ENCODE data around the gene ZBTB7C. TPM values are rescaled to one million over a fixed set of nuclear protein-coding genes. Genes with fewer than 3 reads are reported as not detected.

The ZBTB7C gene
- total RNA-seq, 1 experiment from 2014 or later, result 0.33 TPM

DNA sequence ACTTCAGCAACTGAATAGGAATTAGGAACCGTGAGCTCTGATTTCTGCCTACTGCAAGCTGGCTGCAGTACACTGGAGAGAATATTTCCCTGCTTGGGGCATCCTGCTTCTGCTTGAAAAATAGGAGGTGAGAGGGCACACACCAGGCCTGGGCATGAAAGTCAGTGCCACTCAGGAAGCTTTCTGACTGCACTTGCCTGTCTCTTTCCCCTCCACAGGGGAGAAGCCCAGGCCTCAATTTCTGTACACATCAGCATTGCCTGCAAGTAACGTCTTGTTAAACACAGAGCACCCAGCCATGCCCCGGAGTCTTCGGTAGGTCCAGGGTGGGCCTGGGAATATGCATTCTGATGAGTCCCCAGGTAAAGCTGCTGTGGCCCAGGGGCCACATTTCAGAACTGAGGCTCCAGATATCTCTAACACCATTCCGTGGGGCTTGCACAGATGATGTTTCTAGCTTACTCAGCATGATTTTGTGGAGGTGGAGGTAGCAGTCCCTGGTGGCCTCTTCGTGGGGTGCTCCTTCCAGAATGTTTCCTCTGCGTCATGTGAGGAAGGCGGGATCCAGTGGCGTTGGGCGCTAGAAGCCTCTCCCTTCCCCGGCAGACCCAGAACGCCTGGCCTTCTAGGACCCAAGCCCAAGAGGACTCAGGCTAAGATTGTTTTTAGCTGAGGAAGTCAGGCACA, 114.1 kb downstream of the ZBTB7C start:
- H3K56ac ChIP-seq (ENCODE audit: insufficient read length, low read depth, low read length), result no peak overlapping the region

More for the DNA sequence above, 114.1 kb downstream of the ZBTB7C start:
- Histone ChIP-seq H3K27me3 (ENCODE audit: insufficient read depth, low read length) (no peaks in the 10 kb centered on the region), H4K8ac (replicated peaks; ENCODE audit: insufficient read length, low read depth, low read length) (no peak overlapping the region), H3K27ac (ENCODE audit: insufficient read length, low read depth, low read length) (no peak overlapping the region), H3K14ac (ENCODE audit: insufficient read depth, low read length) (no peak overlapping the region), H2BK12ac (ENCODE audit: insufficient read length, low read depth, low read length) (no peak overlapping the region), H2BK5ac (ENCODE audit: insufficient read length, low read length) (no peak overlapping the region), H4K5ac (ENCODE audit: insufficient read length, low read depth, low read length) (no peak overlapping the region), H4K20me1 (ENCODE audit: control insufficient read depth, insufficient read depth, insufficient read length) (no peaks in the 10 kb centered on the region), H3K18ac (ENCODE audit: insufficient read length, low read depth, low read length) (no peak overlapping the region), H3K79me1 (ENCODE audit: insufficient read depth, low read depth, low read length, poor library complexity, severe bottlenecking) (no peaks in the 10 kb centered on the region), H2BK120ac (ENCODE audit: low read depth, low read length, poor library complexity, severe bottlenecking) (no peak overlapping the region), H3K23me2 (ENCODE audit: insufficient read length, low read depth, low read length, poor library complexity, severe bottlenecking) (no peaks in the 10 kb centered on the region), H3K9ac (ENCODE audit: extremely low read depth, insufficient read length, low read length) (no peak overlapping the region), H2AK5ac (ENCODE audit: insufficient read length, low read length) (no peak overlapping the region), H3K4ac (ENCODE audit: low read depth, low read length) (no peak overlapping the region), H3T11ph (ENCODE audit: low read length) (no peak overlapping the region), H2BK15ac (ENCODE audit: low read depth, low read length) (no peak overlapping the region), H2AFZ (ENCODE audit: low read length) (no peak overlapping the region), H3K9me3 (ENCODE audit: control insufficient read depth, low read depth, low read length) (no peaks in the 10 kb centered on the region), H4K91ac (ENCODE audit: insufficient read length, low read depth, low read length) (no peak overlapping the region), H3K4me1 (ENCODE audit: insufficient read depth, low read length) (peaks cover under 1% of the 10 kb centered on the region; the same call in 1 of the 2 replicates), H3K79me2 (ENCODE audit: insufficient read depth, low read length) (no peaks in the 10 kb centered on the region), H2BK20ac (ENCODE audit: low read depth, low read length, poor library complexity, severe bottlenecking) (no peak overlapping the region), H3K4me2 (ENCODE audit: insufficient read depth, insufficient read length, low read length) (no peak overlapping the region), H3K23ac (ENCODE audit: insufficient read length, low read depth, low read length) (no peak overlapping the region)
- Mint-ChIP-seq H3K27ac (no peak overlapping the region), H3K4me1 (peaks cover 15 to 32% of the 10 kb centered on the region in 2 experiments), H3K4me3 (no peak overlapping the region), H3K27me3 (ENCODE audit: low read depth) (peaks cover 3% of the 10 kb centered on the region; the same call in 1 of the 2 replicates), H3K36me3 (ENCODE audit: insufficient read depth in 1 of 3, low read depth in 3 of 3) (no peaks in the 10 kb centered on the region), H3K9me3 (no peaks in the 10 kb centered on the region)
- DNase-seq, result no peak
- no peak for TF ChIP-seq CTCF (conservative IDR thresholded peaks at IDR 0.05)
- no CpG with 5 or more reads among the region's 12 CpGs for WGBS (ENCODE audit: extremely low coverage, insufficient read length, low lambda C conversion rate)

All from H9 (cell line).